ENCODE results near the gene C17orf107.

Gene C17orf107

GRCh38 chr17:4935650-4936049 is 36.3 kb downstream of the C17orf107 start:
- DNase-seq (ENCODE audit: low spot score), result no peak

DNA sequence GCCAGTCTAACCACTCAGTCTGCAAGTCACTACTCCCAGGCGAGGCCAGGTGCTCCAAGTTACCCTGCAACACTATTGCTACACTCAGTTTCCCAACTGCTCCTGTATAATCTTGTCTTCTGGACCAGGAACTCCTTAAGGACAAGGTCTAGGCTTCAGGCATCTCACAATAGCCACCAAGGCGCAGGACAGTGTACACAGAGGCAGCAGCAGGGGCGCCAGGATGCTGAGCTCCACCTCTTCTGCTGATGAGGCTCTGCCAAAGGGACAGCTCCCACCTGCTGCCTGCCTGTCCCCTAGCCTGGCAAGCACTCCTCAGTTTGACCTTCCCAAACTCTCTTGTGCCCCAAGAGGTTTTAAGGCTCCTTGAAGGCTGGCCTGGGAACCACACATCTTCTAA is 37.1 kb downstream of the C17orf107 start:
- DNase-seq (ENCODE audit: low spot score), result no peak

GRCh38 chr17:4937553-4937952 is 38.2 kb downstream of the C17orf107 start:
- DNase-seq (ENCODE audit: low spot score), result no peak

GRCh38 chr17:4938069-4938491 is 38.7 kb downstream of the C17orf107 start:
- DNase-seq (ENCODE audit: low spot score), result no peak

- DNase-seq (ENCODE audit: low spot score), result no peak
Measured at GRCh38 chr17:4938688-4939545, 39.6 kb downstream of the C17orf107 start.

DNA sequence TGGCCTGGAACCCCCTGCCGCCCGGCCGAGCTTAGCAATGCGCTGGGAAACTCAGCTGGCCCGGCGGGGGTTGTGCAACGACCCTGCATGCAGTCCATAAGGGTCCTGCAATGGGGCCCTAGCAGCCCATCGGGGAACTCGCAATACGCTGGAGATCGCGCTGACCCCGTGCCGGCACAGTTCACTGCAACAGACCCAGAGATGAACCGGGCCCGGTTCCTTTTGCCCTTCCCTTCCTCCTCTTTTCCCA is 40.1 kb downstream of the C17orf107 start:
- DNase-seq (ENCODE audit: low spot score), result no peak

DNA sequence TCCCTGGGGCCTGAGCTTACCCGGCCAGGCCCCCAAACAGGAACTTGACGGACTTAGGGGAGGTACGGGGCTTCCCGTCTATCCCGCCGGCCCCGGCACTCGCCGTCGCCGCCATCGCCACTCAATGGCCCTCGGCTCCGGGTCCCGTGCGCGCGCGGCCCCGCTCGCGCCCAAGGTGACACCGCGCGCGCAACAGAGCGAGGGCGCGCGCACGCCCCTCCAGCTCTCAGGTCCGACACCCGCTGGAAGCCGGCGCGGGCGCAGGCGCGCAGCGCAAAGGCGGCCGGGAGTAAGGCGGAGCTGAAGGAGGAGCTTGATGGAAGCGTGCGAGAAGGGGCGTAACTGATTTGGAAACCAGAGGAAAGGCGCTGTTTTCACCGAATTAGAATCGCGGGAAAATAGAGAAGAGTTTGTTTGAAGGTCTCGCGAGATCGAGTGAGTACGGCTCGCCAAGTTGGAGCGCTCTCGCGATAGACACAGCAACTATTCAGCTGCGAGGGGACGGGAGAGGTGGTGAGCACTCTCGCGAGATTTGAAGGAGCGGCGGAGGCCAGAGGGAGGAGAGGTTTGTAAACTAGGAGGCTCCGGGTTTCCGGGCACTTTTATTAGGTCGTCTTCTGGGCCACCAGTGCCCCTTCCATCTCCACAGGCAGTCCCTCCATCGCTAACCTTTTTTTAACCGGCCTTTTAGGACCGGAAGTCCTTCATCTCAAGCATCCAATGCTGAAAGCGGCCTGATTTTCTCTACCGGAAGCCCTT is 40.6 kb downstream of the C17orf107 start, which contains the start of the genes RNF167 and SLC25A11:
TSS of gene RNF167 (plus strand) at position 473 of the 759 bp plus-strand sequence. CDS start 642 bp downstream, outside the sequence.
TSS of gene SLC25A11 (minus strand) at position 251 of the 759 bp plus-strand sequence. CDS start at position 115, 136 bp downstream.
- peak; percentile 97 for DNase-seq (ENCODE audit: low spot score)

DNA sequence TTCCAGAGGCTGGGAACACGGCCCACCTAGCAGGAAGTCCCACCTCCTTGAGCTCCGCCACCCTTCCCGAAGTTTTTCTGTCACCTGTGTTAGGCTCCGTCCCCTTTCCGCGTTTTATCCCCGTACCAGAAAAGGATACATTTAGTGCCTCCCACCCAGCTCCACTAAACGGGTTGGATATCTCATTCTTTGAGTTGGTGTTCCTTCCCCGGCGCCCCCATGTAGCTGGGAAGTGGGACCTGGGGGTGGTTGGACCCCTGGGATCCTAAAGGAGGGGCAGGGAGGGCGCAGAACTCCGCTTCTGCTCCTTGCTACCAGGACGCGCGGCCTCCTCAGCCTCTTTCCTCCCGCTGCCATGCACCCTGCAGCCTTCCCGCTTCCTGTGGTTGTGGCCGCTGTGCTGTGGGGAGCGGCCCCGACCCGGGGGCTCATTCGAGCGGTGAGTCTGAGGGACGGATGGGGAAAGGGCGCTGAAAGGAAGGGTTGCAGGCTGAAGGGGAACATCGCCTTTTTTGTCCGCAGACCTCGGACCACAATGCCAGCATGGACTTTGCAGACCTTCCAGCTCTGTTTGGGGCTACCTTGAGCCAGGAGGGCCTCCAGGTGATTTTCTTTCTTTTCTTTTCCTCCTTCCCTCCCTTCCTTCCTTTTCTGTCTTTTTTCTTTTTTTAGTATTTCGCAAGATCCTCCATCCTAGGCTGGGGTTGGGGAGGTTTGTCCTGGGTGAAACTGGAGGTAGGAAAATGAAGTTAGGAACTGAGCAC is 41.4 kb downstream of the C17orf107 start:
- DNase-seq (ENCODE audit: low spot score), result peak; percentile 78

DNA sequence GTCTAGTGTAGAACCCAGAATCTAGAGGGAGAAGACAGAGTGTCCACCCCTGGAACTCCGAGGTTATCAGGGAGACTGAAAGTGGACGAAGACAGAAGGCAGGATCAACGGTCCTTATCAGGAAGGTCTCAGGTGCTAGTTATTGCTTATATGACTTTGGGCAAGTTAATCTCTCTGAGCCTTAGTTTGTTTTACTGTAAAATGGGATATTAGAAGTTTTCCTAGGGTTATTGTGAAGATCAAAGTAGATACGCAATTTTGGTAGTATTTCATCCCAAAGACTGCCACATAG is 41.9 kb downstream of the C17orf107 start:
- no peak for DNase-seq (ENCODE audit: low spot score)

DNA sequence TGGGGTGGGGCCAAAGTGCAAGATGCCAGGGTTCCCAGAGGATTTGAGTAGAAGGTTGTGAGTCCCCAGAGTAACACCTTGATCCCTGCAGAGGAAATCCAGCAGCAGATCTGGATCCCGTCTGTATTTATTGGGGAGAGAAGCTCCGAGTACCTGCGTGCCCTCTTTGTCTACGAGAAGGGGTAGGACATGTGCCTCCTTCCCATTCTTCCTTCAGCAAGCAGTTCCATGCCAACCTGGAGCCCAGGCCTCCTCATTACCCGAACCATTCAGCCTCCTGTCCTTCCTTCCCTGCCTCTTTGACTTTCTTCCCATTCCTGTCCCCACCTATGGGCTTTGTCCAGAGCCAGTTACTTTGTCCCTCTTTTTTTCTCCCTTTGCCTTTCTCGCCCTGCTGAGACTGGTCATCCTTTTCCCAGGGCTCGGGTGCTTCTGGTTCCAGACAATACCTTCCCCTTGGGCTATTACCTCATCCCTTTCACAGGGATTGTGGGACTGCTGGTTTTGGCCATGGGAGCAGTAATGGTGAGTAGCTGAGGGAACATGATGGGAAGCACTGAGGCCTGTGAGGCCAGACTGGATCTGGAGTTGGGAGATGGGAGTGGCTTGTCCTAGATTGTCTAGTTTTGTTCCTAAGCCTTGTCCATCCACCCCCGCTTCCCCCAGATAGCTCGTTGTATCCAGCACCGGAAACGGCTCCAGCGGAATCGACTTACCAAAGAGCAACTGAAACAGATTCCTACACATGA is 43.6 kb downstream of the C17orf107 start:
- DNase-seq (ENCODE audit: low spot score), result no peak

- DNase-seq (ENCODE audit: low spot score), result no peak
Measured at GRCh38 chr17:4944163-4944553, 44.8 kb downstream of the C17orf107 start.

DNA sequence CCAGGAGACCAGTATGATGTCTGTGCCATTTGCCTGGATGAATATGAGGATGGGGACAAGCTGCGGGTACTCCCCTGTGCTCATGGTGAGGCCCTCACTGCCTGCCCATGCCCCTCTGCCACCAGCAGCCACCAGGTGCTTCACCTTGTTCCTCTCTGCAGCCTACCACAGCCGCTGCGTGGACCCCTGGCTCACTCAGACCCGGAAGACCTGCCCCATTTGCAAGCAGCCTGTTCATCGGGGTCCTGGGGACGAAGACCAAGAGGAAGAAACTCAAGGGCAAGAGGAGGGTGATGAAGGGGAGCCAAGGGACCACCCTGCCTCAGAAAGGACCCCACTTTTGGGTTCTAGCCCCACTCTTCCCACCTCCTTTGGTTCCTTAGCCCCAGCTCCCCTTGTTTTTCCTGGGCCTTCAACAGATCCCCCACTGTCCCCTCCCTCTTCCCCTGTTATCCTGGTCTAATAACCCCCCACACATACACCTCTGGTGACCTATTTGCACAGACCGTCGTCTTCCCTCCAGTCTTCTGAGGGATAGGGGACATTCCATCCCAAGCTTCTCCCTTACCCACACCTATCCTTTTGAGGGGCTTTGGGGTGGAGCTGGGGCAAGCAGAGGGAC is 45.3 kb downstream of the C17orf107 start:
- DNase-seq (ENCODE audit: low spot score), result no peak

GRCh38 chr17:4945176-4945943 is 46.0 kb downstream of the C17orf107 start:
- DNase-seq (ENCODE audit: low spot score), result no peak

GRCh38 chr17:4945944-4946280 is 46.6 kb downstream of the C17orf107 start:
- no peak for DNase-seq (ENCODE audit: low spot score)

DNA sequence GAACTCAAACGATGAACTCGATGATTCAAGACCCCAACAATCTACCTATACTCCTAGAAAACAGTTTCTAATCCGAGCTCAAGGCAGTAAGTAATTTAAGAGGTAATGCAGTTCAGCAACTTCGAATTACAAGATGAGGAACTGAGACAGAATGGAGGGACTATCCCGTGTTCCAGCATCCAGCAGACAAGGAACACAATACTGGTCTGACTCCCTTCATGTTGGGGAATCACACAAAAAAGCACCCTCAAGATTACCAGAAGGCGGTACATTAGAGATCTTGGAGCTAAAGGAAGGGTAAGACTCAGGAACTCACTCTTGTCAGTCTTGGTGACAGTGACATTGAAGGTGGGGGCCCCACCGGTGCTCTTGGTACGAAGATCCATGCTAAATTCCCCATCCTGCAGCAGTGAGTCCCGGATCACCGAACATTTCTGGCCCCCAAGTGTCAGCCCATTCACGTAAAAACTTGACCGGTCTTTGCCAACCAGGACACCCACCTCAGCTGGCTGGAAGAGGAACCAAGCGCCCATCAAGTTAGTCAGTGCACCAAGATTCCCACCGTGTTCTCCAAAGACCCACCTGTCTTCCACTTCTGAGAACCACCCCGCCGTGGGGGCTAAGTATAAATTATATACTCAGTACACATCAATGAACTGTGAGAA is 47.1 kb downstream of the C17orf107 start:
- no peak for DNase-seq (ENCODE audit: low spot score)

- DNase-seq (ENCODE audit: low spot score), result no peak
Measured at GRCh38 chr17:4947010-4947410, 47.7 kb downstream of the C17orf107 start.

DNA sequence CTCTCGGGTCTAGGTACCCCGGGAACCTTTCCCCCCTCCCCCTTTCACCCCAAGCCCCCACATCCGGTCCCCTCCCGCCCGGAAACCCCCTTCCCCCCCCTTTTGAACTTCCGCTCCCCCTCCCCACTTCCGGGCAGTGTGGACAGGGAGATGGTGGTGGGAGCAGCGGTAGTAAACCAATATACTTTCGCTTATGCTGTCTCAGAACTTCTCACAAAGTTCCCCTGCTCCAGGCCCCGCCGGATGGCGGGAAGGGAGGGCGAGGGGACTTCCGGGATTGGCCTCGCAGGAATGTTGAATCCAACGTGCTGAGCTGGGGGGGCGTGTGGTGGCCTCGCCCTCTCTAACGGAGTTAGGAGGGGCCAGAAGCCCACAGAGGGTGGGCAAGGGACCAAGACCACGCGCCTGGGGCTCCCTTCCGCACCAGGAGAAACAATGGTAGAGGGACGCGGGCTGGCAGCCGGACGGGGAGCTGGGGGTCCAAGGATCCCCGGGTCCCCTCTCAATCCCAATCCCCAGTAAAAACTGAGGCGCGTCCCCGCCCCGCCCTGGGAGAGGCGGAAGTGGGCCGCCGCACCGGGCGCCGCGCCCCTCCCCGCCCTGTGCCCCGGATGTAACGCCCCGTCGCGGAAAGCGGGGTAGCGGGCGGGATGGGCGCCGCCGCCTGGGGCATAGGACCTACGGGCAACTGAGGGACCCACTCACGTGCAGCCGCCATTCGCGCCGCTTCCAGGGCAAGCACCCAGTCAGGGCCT is 48.3 kb downstream of the C17orf107 start:
- DNase-seq (ENCODE audit: low spot score), result peak; percentile 62

- peak; percentile 82 for DNase-seq (ENCODE audit: low spot score)
Measured at GRCh38 chr17:4948166-4948930, 49.0 kb downstream of the C17orf107 start, which contains the start of gene PFN1. PFN1 (minus strand) TSS chr17:4948530; CDS start chr17:4948394, 136 bp downstream.

DNA sequence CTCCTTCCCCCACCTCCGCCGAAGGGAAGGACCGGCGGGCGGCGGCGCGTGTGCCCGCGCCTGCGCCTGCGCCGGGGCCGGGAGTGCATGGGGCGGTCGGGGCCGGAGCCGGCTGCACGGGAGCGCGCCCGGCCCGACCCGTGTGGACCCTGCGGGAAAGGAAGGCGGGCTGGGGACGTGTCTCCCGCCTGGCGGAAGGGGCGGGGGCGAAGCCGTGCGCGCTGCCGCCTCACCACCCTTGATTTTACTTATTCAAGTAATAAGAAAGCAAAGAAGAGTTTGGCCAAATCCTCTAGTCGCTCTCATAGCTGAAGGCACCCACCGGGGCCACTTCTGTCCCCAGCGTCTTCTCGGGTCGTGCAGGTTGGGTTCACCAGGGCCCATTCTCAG is 49.6 kb downstream of the C17orf107 start:
- peak; percentile 92 for DNase-seq (ENCODE audit: low spot score)
